HG03571 (cell line): ENCODE measurements around the gene SPATA9.

Experiments used
- ATAC-seq: cut with Tn5 transposase; IDR thresholded peaks from one replicate; pipeline ENCODE4 v1.9.1; 2021; ENCODE audit not compliant: unreplicated experiment

SPATA9 gene

GRCh38 chr5:95686651-95687050 lies 3.9 kb upstream of the SPATA9 start:
- ATAC-seq = no peak

GRCh38 chr5:95684361-95684760 lies 1.6 kb upstream of the SPATA9 start:
- no peak for ATAC-seq

GRCh38 chr5:95673081-95673480 lies 9.7 kb downstream of the SPATA9 start:
- no peak for ATAC-seq

GRCh38 chr5:95672641-95673040 lies 10.2 kb downstream of the SPATA9 start:
- no peak for ATAC-seq

- no peak for ATAC-seq
Observed at GRCh38 chr5:95671826-95672225, 11.0 kb downstream of the SPATA9 start.

- no peak for ATAC-seq
Observed at GRCh38 chr5:95670568-95670967, 12.2 kb downstream of the SPATA9 start.

GRCh38 chr5:95669985-95670384 lies 12.8 kb downstream of the SPATA9 start:
- ATAC-seq = no peak

- ATAC-seq = no peak
Observed at GRCh38 chr5:95669540-95669939, 13.3 kb downstream of the SPATA9 start.

GRCh38 chr5:95668728-95669127 lies 14.1 kb downstream of the SPATA9 start:
- ATAC-seq = no peak

- no peak for ATAC-seq
Observed at GRCh38 chr5:95668216-95668615, 14.6 kb downstream of the SPATA9 start.

GRCh38 chr5:95667678-95668077 lies 15.1 kb downstream of the SPATA9 start:
- ATAC-seq = no peak

- ATAC-seq = no peak
Observed at GRCh38 chr5:95667061-95667618, 15.7 kb downstream of the SPATA9 start.

- no peak for ATAC-seq
Observed at GRCh38 chr5:95664204-95664786, 18.5 kb downstream of the SPATA9 start.

GRCh38 chr5:95662946-95663345 lies 19.8 kb downstream of the SPATA9 start:
- no peak for ATAC-seq

GRCh38 chr5:95660060-95660459 lies 22.7 kb downstream of the SPATA9 start:
- ATAC-seq = no peak

- ATAC-seq = no peak
Observed at GRCh38 chr5:95655575-95655974, 27.2 kb downstream of the SPATA9 start.

- ATAC-seq = no peak
Observed at GRCh38 chr5:95654196-95654595, 28.6 kb downstream of the SPATA9 start.

- no peak for ATAC-seq
Observed at GRCh38 chr5:95652849-95653248, 29.9 kb downstream of the SPATA9 start.

GRCh38 chr5:95649842-95650620 lies 32.8 kb downstream of the SPATA9 start:
- no peak for ATAC-seq

GRCh38 chr5:95649274-95649673 lies 33.5 kb downstream of the SPATA9 start:
- ATAC-seq = no peak

- ATAC-seq = no peak
Observed at GRCh38 chr5:95647886-95648860, 34.6 kb downstream of the SPATA9 start.
